Mesenchymal stem cell (in vitro differentiated cells and primary cell): Measurements from ENCODE around the gene NTF4.

Experiments used
- DNase-seq: peaks from one replicate; pipeline ENCODE4 v3.0.0-alpha.2; 2013
- H2AFZ ChIP-seq: one replicate; pipeline ENCODE4 v1.6.1; 2013; ENCODE audit warnings: low read depth, mild to moderate bottlenecking, control low read depth, inconsistent platforms, low read length, moderate library complexity
- H2AK5ac ChIP-seq: 2 replicates; pipeline ENCODE4 v1.6.1; 2013; ENCODE audit warnings: low read length, moderate library complexity, mild to moderate bottlenecking, inconsistent platforms; ENCODE audit not compliant: severe bottlenecking
- H2BK120ac ChIP-seq: one replicate; pipeline ENCODE4 v1.6.1; 2013; ENCODE audit warnings: low read depth, mild to moderate bottlenecking, inconsistent platforms, low read length, moderate library complexity
- H2BK12ac ChIP-seq, 2 experiments: one replicate each; pipeline ENCODE4 v1.6.1; 2013; ENCODE audit warnings: inconsistent platforms in 2 of 2, low read length in 2 of 2, mild to moderate bottlenecking in 2 of 2, moderate library complexity in 2 of 2, control low read depth in 1 of 2
- H2BK15ac ChIP-seq: one replicate; pipeline ENCODE4 v1.6.1; 2013; ENCODE audit warnings: mild to moderate bottlenecking, low read depth, inconsistent platforms; ENCODE audit not compliant: poor library complexity, severe bottlenecking
- H2BK5ac ChIP-seq: 2 replicates; pipeline ENCODE4 v1.6.1; 2013; ENCODE audit warnings: low read depth, mild to moderate bottlenecking, low read length, control low read depth, inconsistent platforms; ENCODE audit not compliant: poor library complexity, severe bottlenecking
- H3K14ac ChIP-seq, 2 experiments: one replicate each; pipeline ENCODE4 v1.6.1; 2013; ENCODE audit warnings: inconsistent platforms in 2 of 2, low read length in 2 of 2, control low read depth in 1 of 2, mild to moderate bottlenecking in 1 of 2, moderate library complexity in 1 of 2
- H3K18ac ChIP-seq, 2 experiments: one replicate each; pipeline ENCODE4 v1.6.1; 2013; ENCODE audit warnings: inconsistent platforms in 2 of 2, low read length in 2 of 2, control low read depth in 1 of 2, low read depth in 1 of 2, mild to moderate bottlenecking in 1 of 2
- H3K23ac ChIP-seq, 2 experiments: one replicate each; pipeline ENCODE4 v1.6.1; 2013; ENCODE audit warnings: inconsistent platforms in 2 of 2, low read length in 2 of 2, mild to moderate bottlenecking in 2 of 2, moderate library complexity in 2 of 2, control low read depth in 1 of 2
- H3K27ac ChIP-seq: 2 replicates; pipeline ENCODE4 v1.5.1; 2013; ENCODE audit warnings: mild to moderate bottlenecking, moderate library complexity, low read length, control low read depth, inconsistent platforms; ENCODE audit not compliant: poor library complexity, severe bottlenecking
- H3K27me3 ChIP-seq, 2 experiments: 2 replicates each; pipeline versions ENCODE4 v1.6.1 to v1.7.0; 2013; ENCODE audit warnings: low read length in 2 of 2, mild to moderate bottlenecking in 2 of 2, moderate library complexity in 2 of 2, control low read depth in 1 of 2, inconsistent platforms in 1 of 2; ENCODE audit not compliant: control insufficient read depth in 1 of 2, insufficient read depth in 1 of 2
- H3K36me3 ChIP-seq, 2 experiments: 2 replicates each; pipeline versions ENCODE4 v1.6.1 to v1.7.0; 2013; ENCODE audit warnings: low read length in 2 of 2, control low read depth in 1 of 2, inconsistent platforms in 1 of 2, low read depth in 1 of 2, mild to moderate bottlenecking in 1 of 2; ENCODE audit not compliant: insufficient read depth in 2 of 2, control insufficient read depth in 1 of 2
- H3K4ac ChIP-seq, 2 experiments: one replicate each; pipeline ENCODE4 v1.6.1; 2013; ENCODE audit warnings: inconsistent platforms in 2 of 2, low read length in 2 of 2, mild to moderate bottlenecking in 2 of 2, moderate library complexity in 2 of 2, control low read depth in 1 of 2, low read depth in 1 of 2
- H3K4me1 ChIP-seq: 2 replicates; pipeline ENCODE4 v1.6.1; 2013; ENCODE audit warnings: low read depth, low read length, control low read depth; ENCODE audit not compliant: control insufficient read depth, insufficient read depth
- H3K4me2 ChIP-seq: 2 replicates; pipeline ENCODE4 v1.6.1; 2013; ENCODE audit warnings: low read length, mild to moderate bottlenecking, inconsistent platforms; ENCODE audit not compliant: poor library complexity, severe bottlenecking
- H3K4me3 ChIP-seq, 2 experiments: 2 replicates each; pipeline versions ENCODE4 v1.5.1 to v1.7.0; 2013; ENCODE audit warnings: low read length in 2 of 2, mild to moderate bottlenecking in 2 of 2, control low read depth in 1 of 2, low read depth in 1 of 2; ENCODE audit not compliant: insufficient read depth in 1 of 2
- H3K79me1 ChIP-seq: replicated peaks from 2 replicates; pipeline ENCODE4 v1.6.1; 2013; ENCODE audit warnings: mild to moderate bottlenecking, control low read depth, low read length, inconsistent platforms; ENCODE audit not compliant: poor library complexity, severe bottlenecking
- H3K9ac ChIP-seq: 2 replicates; pipeline ENCODE4 v1.7.0; 2013; ENCODE audit warnings: mild to moderate bottlenecking, low read length, moderate library complexity
- H3K9me3 ChIP-seq: 2 replicates; pipeline ENCODE4 v1.7.0; 2013; ENCODE audit warnings: mild to moderate bottlenecking, low read length; ENCODE audit not compliant: control insufficient read depth
- H4K8ac ChIP-seq: one replicate; pipeline ENCODE4 v1.6.1; 2013; ENCODE audit warnings: inconsistent platforms, mild to moderate bottlenecking, low read length, moderate library complexity
- H4K91ac ChIP-seq: one replicate; pipeline ENCODE4 v1.6.1; 2013; ENCODE audit warnings: mild to moderate bottlenecking, low read length, inconsistent platforms
- WGBS: methylation state at CpG from one replicate; pipeline ENCODE4 v1.1.7; 2013; ENCODE audit warnings: mixed read lengths; 5-methylcytosine and 5-hydroxymethylcytosine counted together

Gene NTF4

GRCh38 chr19:49110567-49110966 is 45.9 kb upstream of the NTF4 start:
- Histone ChIP-seq H3K9me3 (no peaks in the 10 kb centered on the region), H2AFZ (no peak overlapping the region)

DNA sequence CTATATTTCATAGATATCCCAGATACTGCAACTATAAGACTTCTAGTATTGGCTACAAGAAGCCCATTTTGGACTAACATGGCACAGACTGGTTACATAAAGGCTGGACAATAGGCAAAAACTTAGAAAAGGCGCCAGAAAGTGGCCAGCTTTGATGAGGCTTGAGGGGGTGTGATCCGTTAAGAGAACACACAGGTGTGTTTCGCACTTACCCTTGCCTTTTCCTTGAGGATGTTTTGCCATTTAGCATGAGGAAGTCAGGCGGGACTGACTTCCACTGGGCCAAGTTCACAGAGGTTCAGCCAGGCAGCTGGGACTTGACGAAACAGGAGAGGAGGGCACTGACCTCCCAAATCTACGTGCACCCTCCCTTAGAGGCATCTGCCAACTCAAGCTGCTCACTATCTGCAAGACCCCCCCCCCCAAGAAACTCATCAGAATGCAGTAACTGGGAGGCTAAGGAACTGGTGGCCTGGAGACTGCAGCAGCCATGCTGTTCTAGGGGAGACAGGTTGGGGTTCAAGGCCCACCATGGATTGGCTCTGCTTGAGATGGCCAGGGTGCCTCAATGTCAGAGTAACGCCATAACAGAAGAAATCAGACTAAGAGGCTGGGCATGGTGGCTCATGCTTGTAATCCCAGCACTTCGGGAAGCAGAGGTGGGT is 45.1 kb upstream of the NTF4 start:
- Histone ChIP-seq H2BK5ac (no peak overlapping the region), H3K4me3 (no peak overlapping the region), H3K9me3 (no peaks in the 10 kb centered on the region), H2BK15ac (no peak overlapping the region), H3K23ac (no peak overlapping the region), H4K8ac (no peak overlapping the region), H3K18ac (no peak overlapping the region), H4K91ac (no peak overlapping the region), H3K4me1 (peaks cover 7% of the 10 kb centered on the region), H3K4ac (no peak overlapping the region), H2AK5ac (no peak overlapping the region), H3K14ac (no peak overlapping the region), H3K36me3 (peaks cover 50 to 53% of the 10 kb centered on the region in 2 experiments), H3K27ac (no peak overlapping the region), H2BK12ac (no peak overlapping the region), H3K79me1 (peaks cover 25% of the 10 kb centered on the region), H2AFZ (no peak overlapping the region), H3K27me3 (no peaks in the 10 kb centered on the region), H2BK120ac (no peak overlapping the region), H3K9ac (peak overlapping the region; percentile 63), H3K4me2 (no peak overlapping the region)
- DNase-seq = no peak
- WGBS = 95% methylated on average over 7 of the region's 8 CpGs

More at GRCh38 chr19:49110567-49110966, 45.9 kb upstream of the NTF4 start:
- Histone ChIP-seq H3K4ac (no peak overlapping the region), H3K4me1 (peaks cover 11% of the 10 kb centered on the region), H4K8ac (no peak overlapping the region), H2BK120ac (no peak overlapping the region), H2AK5ac (no peak overlapping the region), H3K79me1 (peaks cover 23% of the 10 kb centered on the region), H3K18ac (no peak overlapping the region), H3K36me3 (peaks cover 42 to 44% of the 10 kb centered on the region in 2 experiments), H2BK5ac (no peak overlapping the region), H2BK15ac (no peak overlapping the region), H3K27ac (no peak overlapping the region), H2BK12ac (no peak overlapping the region), H4K91ac (no peak overlapping the region), H3K27me3 (no peaks in the 10 kb centered on the region), H3K9ac (peak overlapping the region; percentile 63), H3K4me2 (no peak overlapping the region), H3K4me3 (no peak overlapping the region), H3K14ac (no peak overlapping the region), H3K23ac (no peak overlapping the region)
- WGBS = 32% methylated on average over 3 of the region's 3 CpGs
- DNase-seq = peak; percentile 63

DNA sequence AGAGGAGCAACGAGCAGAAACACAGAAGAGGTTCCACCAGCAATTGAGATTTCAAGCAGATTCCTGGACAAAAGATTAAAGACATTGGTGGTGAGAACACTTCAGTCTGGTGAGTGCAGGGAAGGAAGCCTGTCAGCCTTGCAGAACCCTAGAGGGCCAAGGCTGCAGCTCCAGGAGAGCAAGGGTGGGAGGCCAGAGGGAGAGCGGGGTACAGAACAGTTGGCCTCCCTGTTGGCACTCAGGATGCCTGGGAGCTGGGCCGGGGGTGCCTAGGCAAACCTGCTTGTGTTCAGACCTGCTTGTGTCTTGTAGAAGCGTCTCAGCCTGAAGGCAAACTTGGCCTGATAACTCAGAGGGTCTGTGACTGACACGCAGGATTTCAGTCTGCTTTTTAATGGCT is 44.4 kb upstream of the NTF4 start:
- Histone ChIP-seq H3K4me2 (no peak overlapping the region), H2BK5ac (no peak overlapping the region), H3K36me3 (peaks cover 57 to 59% of the 10 kb centered on the region in 2 experiments), H4K8ac (no peak overlapping the region), H3K18ac (no peak overlapping the region), H2BK15ac (no peak overlapping the region), H3K23ac (peak overlapping the region in 1 of 2 experiments; percentile 41), H3K27me3 (no peaks in the 10 kb centered on the region), H4K91ac (no peak overlapping the region), H3K4me3 (no peak overlapping the region), H2AFZ (no peak overlapping the region), H2BK12ac (no peak overlapping the region), H3K4ac (no peak overlapping the region), H3K9ac (no peak overlapping the region), H3K4me1 (peaks cover 7% of the 10 kb centered on the region), H2BK120ac (no peak overlapping the region), H3K27ac (no peak overlapping the region), H3K79me1 (peaks cover 30% of the 10 kb centered on the region), H3K9me3 (no peaks in the 10 kb centered on the region), H3K14ac (no peak overlapping the region), H2AK5ac (no peak overlapping the region)
- no peak for DNase-seq
- 81% methylated on average over 4 of the region's 5 CpGs for WGBS

DNA sequence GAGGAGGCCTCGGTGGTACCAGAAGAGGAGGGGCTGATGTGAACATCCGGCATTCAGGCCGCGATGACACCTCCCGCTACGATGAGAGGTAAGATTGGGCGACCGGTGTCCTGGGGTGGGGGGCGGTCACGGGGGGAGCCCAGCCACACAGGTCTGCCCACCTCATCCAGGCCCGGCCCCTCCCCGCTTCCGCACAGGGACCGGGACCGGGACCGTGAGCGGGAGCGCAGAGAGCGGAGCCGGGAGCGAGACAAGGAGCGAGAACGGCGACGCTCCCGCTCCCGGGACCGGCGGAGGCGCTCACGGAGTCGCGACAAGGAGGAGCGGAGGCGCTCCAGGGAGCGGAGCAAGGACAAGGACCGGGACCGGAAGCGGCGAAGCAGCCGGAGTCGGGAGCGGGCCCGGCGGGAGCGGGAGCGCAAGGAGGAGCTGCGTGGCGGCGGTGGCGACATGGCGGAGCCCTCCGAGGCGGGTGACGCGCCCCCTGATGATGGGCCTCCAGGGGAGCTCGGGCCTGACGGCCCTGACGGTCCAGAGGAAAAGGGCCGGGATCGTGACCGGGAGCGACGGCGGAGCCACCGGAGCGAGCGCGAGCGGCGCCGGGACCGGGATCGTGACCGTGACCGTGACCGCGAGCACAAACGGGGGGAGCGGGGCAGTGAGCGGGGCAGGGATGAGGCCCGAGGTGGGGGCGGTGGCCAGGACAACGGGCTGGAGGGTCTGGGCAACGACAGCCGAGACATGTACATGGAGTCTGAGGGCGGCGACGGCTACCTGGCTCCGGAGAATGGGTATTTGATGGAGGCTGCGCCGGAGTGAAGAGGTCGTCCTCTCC is 43.2 kb upstream of the NTF4 start:
- Histone ChIP-seq H3K18ac (no peak overlapping the region), H2AK5ac (no peak overlapping the region), H3K4me3 (no peak overlapping the region), H3K79me1 (peaks cover 38% of the 10 kb centered on the region), H2BK15ac (no peak overlapping the region), H3K4ac (no peak overlapping the region), H3K36me3 (peaks cover 69% of the 10 kb centered on the region in 2 experiments), H3K9me3 (no peaks in the 10 kb centered on the region), H3K4me2 (no peak overlapping the region), H3K27me3 (no peaks in the 10 kb centered on the region), H4K8ac (no peak overlapping the region), H4K91ac (no peak overlapping the region), H2BK12ac (no peak overlapping the region), H2BK5ac (no peak overlapping the region), H3K27ac (no peak overlapping the region), H3K4me1 (peaks cover 2% of the 10 kb centered on the region), H2BK120ac (no peak overlapping the region), H3K23ac (no peak overlapping the region), H3K14ac (no peak overlapping the region), H3K9ac (no peak overlapping the region), H2AFZ (no peak overlapping the region)
- no peak for DNase-seq
- 97% methylated on average over 89 of the region's 93 CpGs for WGBS
